HG03108 (cell line): Measurements from ENCODE around the gene RPP38.

Experiments
- ATAC-seq: cut with Tn5 transposase; IDR thresholded peaks from one replicate; pipeline ENCODE4 v1.9.1; 2021; ENCODE audit warnings: moderate library complexity; ENCODE audit not compliant: unreplicated experiment

Gene RPP38

GRCh38 chr10:15106352-15107013 lies 9.3 kb downstream of the RPP38 start:
- ATAC-seq = peak; percentile 71

GRCh38 chr10:15112657-15113056 lies 15.5 kb downstream of the RPP38 start:
- ATAC-seq = no peak

- ATAC-seq = no peak
These were observed 16.6 kb downstream of the RPP38 start for GRCh38 chr10:15113766-15114165.

- no peak for ATAC-seq
These were observed 19.1 kb downstream of the RPP38 start for GRCh38 chr10:15116225-15116624.

- no peak for ATAC-seq
These were observed 21.5 kb downstream of the RPP38 start for GRCh38 chr10:15118615-15119014.

- ATAC-seq = no peak
These were observed 23.4 kb downstream of the RPP38 start for GRCh38 chr10:15120523-15120922.

- ATAC-seq = no peak
These were observed 24.6 kb downstream of the RPP38 start for GRCh38 chr10:15121707-15122106.

- ATAC-seq = peak; percentile 89
These were observed 25.4 kb downstream of the RPP38 start for GRCh38 chr10:15122477-15123030.

GRCh38 chr10:15123749-15124184 lies 26.6 kb downstream of the RPP38 start:
- no peak for ATAC-seq

- no peak for ATAC-seq
These were observed 27.0 kb downstream of the RPP38 start for GRCh38 chr10:15124190-15124589.

GRCh38 chr10:15124908-15125307 lies 27.8 kb downstream of the RPP38 start:
- no peak for ATAC-seq

GRCh38 chr10:15131330-15131729 lies 34.2 kb downstream of the RPP38 start:
- ATAC-seq = no peak

GRCh38 chr10:15136129-15137035 lies 39.2 kb downstream of the RPP38 start:
- ATAC-seq = no peak

- ATAC-seq = no peak
These were observed 39.8 kb downstream of the RPP38 start for GRCh38 chr10:15137036-15137359.

- no peak for ATAC-seq
These were observed 40.5 kb downstream of the RPP38 start for GRCh38 chr10:15137636-15138035.

- ATAC-seq = no peak
These were observed 43.5 kb downstream of the RPP38 start for GRCh38 chr10:15140698-15141097.

GRCh38 chr10:15141136-15142054 lies 44.2 kb downstream of the RPP38 start:
- peak; percentile 98 for ATAC-seq

- no peak for ATAC-seq
These were observed 47.6 kb downstream of the RPP38 start for GRCh38 chr10:15144788-15145187.

GRCh38 chr10:15146366-15146765 lies 49.2 kb downstream of the RPP38 start:
- ATAC-seq = no peak

- no peak for ATAC-seq
These were observed 50.6 kb downstream of the RPP38 start for GRCh38 chr10:15147594-15148392.
